Activated T-cell treated with anti-CD3 and anti-CD28 coated beads, Interleukin-2, amount 50 U/mL, for 72 hours (primary cell): ENCODE measurements around the gene ZNFX1. TPM values are rescaled to one million over a fixed set of nuclear protein-coding genes. Genes with fewer than 3 reads are reported as not detected.
"Not testable (repeated sequence)": the region's sequence is repeated elsewhere in the genome, so short reads cannot be mapped to it uniquely, and the experiment has no call there.

ENCODE experiments used
- ATAC-seq, 2 donors: fragments of 150-1000 bp; cut with Tn5 transposase; replicated peaks in 1 of 2; 2 replicates each; pipeline ENCODE4 v1.10.0; 2021; ENCODE audit warnings: moderate library complexity in 2 of 2, mild to moderate bottlenecking in 1 of 2
- DNase-seq, 2 donors: peaks; one replicate each; pipeline ENCODE4 v3.0.0; 2021 to 2022; ENCODE audit warnings: mixed read lengths in 1 of 2
- H3K27ac Mint-ChIP-seq: one replicate; pipeline ENCODE4 v1.8.0; 2022; ENCODE audit warnings: mild to moderate bottlenecking, moderate library complexity, mixed read lengths
- H3K27me3 Mint-ChIP-seq: one replicate; pipeline ENCODE4 v1.8.0; 2022; ENCODE audit warnings: low read depth, mixed read lengths
- H3K36me3 Mint-ChIP-seq, 2 donors: one replicate each; pipeline ENCODE4 v1.8.0; 2022; ENCODE audit warnings: mixed read lengths in 2 of 2, mild to moderate bottlenecking in 1 of 2; ENCODE audit not compliant: insufficient read depth in 2 of 2
- H3K4me1 Mint-ChIP-seq: one replicate; pipeline ENCODE4 v1.8.0; 2022; ENCODE audit warnings: low read depth, mixed read lengths
- H3K4me3 Mint-ChIP-seq, 2 donors: one replicate each; pipeline ENCODE4 v1.8.0; 2022; ENCODE audit warnings: mild to moderate bottlenecking in 2 of 2, mixed read lengths in 2 of 2, moderate library complexity in 2 of 2
- H3K9me3 Mint-ChIP-seq, 2 donors: one replicate each; pipeline ENCODE4 v1.8.0; 2022; ENCODE audit warnings: mixed read lengths in 2 of 2
- total RNA-seq, 2 donors: library from RNA; stranded (reverse); gene quantifications; one replicate each; pipeline ENCODE4 v1.2.3, GENCODE V29; 2022

ZNFX1 gene
- total RNA-seq, 2 donors from 2014 or later = 37.8 to 48.8 TPM

DNA sequence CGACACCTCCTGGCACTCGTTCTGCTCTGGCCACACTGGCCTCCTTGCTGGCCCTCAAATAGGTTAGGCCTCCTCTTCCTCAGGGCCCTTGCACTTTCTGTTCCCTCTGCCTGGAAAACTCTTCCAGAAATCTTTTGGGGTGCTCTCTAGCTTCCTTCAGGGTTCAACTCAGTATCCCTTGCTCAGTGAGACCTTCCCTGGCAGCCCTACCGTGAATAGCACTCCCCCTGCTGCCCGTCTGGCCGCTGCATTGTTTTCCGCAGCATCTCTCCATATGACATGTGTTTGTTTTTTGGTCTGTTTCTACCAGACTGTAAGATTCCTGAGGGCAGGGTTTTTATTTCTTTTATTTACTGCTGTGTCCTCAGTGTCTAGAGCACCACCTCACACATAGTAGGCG, 52.0 kb downstream of the ZNFX1 start:
- Mint-ChIP-seq H3K9me3 (no peaks in the 10 kb centered on the region), H3K4me1 (peaks cover 10% of the 10 kb centered on the region), H3K27ac (no peak overlapping the region), H3K36me3 (peaks cover 7 to 35% of the 10 kb centered on the region in 2 donors), H3K27me3 (no peaks in the 10 kb centered on the region), H3K4me3 (no peak overlapping the region)
- DNase-seq (no peak), ATAC-seq (no peak)

DNA sequence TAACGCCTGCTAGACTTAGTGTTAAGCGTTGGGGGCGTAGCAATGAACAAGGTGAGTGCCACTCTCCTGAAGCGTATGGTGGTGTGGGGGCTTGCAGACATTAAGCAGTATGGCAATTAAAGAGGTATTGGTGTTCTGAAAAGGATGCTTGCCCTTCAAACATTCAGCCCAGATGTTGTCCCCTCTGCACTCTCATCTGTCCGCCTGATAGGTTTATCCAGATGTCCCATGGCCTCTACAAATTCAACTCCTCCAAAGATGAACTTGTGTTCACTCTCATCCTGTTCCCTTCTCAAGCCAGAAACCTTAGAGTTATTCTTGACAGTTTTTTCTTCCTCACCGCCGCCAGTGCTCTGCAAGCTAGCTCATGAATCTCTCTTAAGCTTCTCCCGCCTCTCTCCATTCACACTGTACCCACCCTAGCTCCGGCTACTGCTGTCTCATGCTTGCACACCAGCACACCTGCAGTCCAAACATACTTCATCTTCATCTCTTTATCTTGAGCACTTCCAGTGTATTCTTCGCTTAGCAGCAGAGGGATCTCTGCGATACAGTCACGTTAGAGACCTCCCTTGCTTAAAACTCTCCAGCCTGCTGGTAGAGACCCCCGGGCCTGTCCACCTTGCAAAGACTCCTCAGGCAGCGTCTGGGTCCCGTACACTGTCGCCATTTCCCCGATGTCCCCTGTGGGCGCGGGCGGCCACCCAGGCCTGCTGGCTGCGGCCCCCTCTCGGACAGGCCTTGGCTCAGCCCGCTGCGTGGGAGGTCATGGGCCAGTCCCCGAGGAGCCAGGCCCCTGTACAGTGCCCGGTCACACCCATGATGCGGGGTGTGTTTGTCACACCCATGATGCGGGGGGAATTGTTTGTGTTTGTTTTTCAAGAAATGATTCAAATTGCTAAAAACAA, 57.7 kb downstream of the ZNFX1 start:
- no peak for ATAC-seq
- Mint-ChIP-seq H3K36me3 (peaks cover 8 to 22% of the 10 kb centered on the region in 2 donors), H3K9me3 (no peaks in the 10 kb centered on the region), H3K4me1 (peaks cover 25% of the 10 kb centered on the region), H3K4me3 (peak overlapping the region; percentile 92 to 99), H3K27ac (peak overlapping the region; percentile 91), H3K27me3 (no peaks in the 10 kb centered on the region)
- DNase-seq = no peak

DNA sequence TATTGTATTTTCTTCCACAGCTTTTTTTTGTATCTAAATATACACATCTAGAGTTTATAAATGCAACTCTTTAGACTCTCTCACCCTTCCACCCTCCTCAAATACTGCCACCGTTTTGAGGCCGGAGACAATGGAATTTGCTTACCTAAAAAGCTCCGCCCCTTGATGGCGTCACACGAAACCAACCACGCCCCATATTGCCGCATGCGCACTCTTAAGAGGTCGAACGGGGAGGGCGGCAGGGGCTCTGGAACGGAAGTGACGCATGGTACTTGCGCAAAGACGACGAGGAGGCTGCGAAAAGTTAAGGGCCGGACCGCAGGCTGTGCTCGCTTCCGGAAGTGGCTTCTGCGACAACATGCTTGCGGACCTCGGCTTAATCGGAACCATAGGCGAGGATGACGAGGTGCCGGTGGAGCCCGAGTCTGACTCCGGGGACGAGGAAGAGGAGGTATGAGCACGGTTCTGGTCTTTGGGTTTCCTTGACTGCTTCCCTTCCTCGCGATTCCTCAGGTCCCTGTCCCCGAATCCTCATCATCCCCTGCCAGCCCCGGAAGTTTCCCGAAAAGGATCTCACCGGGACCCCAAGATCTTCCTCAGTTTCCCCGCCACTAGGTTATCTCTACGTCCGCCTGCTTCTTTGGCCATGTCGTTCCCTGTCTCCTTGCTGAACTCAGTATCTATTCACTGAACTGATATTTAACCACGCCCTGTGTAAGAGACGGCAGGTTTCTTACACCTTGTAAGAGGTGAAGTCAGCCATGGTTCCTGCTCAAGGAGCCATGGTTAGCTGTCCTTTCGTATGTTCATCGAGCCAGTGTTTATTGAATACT, 58.5 kb downstream of the ZNFX1 start, which contains the start of gene DDX27:
TSS of gene DDX27 (plus strand) at position 326 of the 833 bp plus-strand sequence. CDS start at position 359, 33 bp downstream.
- DNase-seq (peak; percentile 97), ATAC-seq (peak; percentile 95 to 97)
- peaks cover 25% of the 10 kb centered on the region for H3K4me1 Mint-ChIP-seq
- no peaks in the 10 kb centered on the region for H3K9me3 Mint-ChIP-seq
- H3K27ac Mint-ChIP-seq = peak within 1 kb of the TSS; percentile 91
- H3K27me3 Mint-ChIP-seq = no peaks in the 10 kb centered on the region
- H3K36me3 Mint-ChIP-seq = peaks cover 6 to 19% of the 10 kb centered on the region in 2 donors
- peak within 1 kb of the TSS; percentile 92 to 99 for H3K4me3 Mint-ChIP-seq

DNA sequence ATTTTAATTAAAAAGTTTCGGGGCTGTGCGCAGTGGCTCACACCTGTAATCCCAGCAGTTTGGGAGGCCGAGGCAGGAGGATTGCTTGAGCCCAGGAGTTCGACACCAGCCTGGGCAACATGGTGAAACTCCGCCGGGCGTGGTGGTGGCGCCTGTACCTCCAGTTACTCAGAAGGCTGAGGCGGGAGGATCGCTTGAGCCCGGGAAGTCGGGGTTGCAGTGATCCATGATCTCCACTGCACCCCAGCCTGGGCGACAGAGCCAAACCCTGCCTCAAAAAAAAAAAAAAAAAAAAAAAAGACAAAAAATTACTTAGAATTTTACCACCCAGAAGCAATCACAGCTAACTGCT, 59.1 kb downstream of the ZNFX1 start:
- ATAC-seq = peak; percentile 0
- not testable (repeated sequence) for H3K27me3 Mint-ChIP-seq, H3K9me3 Mint-ChIP-seq
- Mint-ChIP-seq H3K4me1 (peaks cover 25% of the 10 kb centered on the region), H3K27ac (peak overlapping the region; percentile 91), H3K36me3 (peaks cover 6 to 19% of the 10 kb centered on the region in 2 donors), H3K4me3 (peak overlapping the region; percentile 92 to 99)
- peak; percentile 7 to 11 for DNase-seq

DNA sequence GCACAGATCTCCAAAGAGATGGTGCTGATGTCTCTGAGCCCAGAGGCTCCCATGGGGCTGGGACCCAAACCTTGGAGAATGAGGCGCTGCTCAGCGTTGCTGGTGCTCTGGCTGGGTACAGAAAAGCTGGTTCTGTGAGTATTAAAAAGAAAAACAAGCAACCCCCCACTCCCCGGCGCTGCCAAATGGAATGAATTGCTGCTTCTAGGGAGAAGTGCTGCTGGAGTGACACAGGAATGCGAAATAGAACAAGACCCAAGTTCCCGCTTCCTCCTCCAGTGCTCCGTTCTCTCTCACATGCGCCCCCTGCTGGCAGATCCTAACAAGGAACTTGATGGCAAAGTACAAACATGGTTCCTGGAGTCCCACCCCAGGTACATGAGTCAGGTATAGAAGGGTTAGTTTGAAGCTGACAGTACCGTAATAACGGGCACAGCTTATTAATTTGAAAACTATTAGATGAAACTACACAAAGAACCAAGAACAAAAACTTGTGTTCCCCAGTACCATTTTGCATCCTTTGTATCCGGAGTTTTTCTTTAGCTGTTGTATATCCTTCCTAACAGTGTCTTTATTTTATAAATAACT, 60.8 kb downstream of the ZNFX1 start:
- Mint-ChIP-seq H3K27ac (peak overlapping the region; percentile 80), H3K36me3 (peaks cover 6 to 13% of the 10 kb centered on the region in 2 donors), H3K4me3 (peak overlapping the region; percentile 67 to 68), H3K4me1 (peaks cover 25% of the 10 kb centered on the region), H3K9me3 (no peaks in the 10 kb centered on the region), H3K27me3 (no peaks in the 10 kb centered on the region)
- DNase-seq (peak; percentile 94), ATAC-seq (peak; percentile 52 to 64)

DNA sequence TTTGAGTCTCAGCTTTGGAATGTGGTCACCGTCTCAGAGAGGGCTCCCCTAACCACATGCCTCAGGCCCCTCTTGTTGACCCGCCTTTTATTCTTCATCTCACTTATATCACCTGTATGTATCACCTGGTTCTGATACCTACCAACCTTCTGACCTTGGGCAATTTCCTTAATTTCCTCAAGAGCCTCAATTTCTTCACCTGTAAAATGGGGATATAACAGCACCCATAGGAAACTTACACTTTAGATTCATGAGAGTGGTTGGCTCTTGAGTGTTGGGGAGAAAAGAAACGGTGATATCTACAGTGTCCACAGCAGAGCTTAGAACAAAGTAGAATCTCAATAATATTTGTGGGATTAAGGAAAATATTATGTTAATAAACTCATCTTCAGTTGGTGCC, 62.6 kb downstream of the ZNFX1 start:
- ATAC-seq (no peak), DNase-seq (no peak)
- Mint-ChIP-seq H3K36me3 (peaks cover 7 to 14% of the 10 kb centered on the region in 2 donors), H3K9me3 (peaks cover 3% of the 10 kb centered on the region in 2 donors), H3K27ac (no peak overlapping the region), H3K27me3 (no peaks in the 10 kb centered on the region), H3K4me1 (peaks cover 11% of the 10 kb centered on the region), H3K4me3 (no peak overlapping the region)

DNA sequence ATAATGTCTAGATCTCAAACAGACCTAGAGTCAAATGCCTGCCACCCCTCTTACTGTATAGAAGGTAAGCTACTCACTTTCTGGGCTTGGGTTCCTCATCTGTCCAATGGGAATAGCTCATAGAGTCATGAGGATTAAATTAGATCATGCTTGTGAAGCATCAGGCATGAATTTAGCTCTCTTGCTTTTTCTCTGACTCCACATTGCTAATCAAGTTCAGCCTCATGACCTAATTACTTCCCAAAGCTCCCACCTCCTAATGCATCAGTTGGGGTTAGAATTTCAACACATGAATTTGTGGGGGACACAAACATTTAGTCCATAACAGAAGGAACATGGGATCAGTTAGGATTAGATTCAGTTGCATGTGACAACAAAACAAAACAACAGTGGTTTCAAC, 63.3 kb downstream of the ZNFX1 start:
- H3K9me3 Mint-ChIP-seq = peaks cover 5 to 6% of the 10 kb centered on the region in 2 donors
- H3K27ac Mint-ChIP-seq = no peak overlapping the region
- H3K4me3 Mint-ChIP-seq = no peak overlapping the region
- DNase-seq = no peak
- no peak for ATAC-seq
- peaks cover 5% of the 10 kb centered on the region for H3K4me1 Mint-ChIP-seq
- H3K36me3 Mint-ChIP-seq = peaks cover 3 to 13% of the 10 kb centered on the region in 2 donors
- H3K27me3 Mint-ChIP-seq = no peaks in the 10 kb centered on the region

DNA sequence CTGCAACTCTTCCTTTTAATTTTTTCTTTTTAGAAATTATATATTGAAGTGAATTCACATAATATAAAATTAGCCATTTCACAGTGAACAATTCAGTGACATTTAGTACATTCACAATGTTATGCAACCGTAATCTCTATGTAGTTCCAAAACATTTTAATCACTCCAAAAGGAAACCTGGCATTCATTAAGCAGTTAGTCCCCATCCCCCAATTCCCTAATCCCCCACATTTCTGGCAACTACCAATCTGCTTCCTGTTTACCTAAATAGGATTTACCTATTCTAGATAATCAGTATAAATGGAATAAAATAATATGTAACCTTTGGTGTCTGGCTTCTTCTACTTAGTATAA, 67.1 kb downstream of the ZNFX1 start:
- H3K27ac Mint-ChIP-seq = no peak overlapping the region
- DNase-seq = no peak
- no peak for ATAC-seq
- H3K27me3 Mint-ChIP-seq = no peaks in the 10 kb centered on the region
- H3K9me3 Mint-ChIP-seq = peaks cover 5 to 6% of the 10 kb centered on the region in 2 donors
- H3K4me1 Mint-ChIP-seq = no peaks in the 10 kb centered on the region
- H3K36me3 Mint-ChIP-seq = peaks cover 2 to 9% of the 10 kb centered on the region in 2 donors
- H3K4me3 Mint-ChIP-seq = no peak overlapping the region

DNA sequence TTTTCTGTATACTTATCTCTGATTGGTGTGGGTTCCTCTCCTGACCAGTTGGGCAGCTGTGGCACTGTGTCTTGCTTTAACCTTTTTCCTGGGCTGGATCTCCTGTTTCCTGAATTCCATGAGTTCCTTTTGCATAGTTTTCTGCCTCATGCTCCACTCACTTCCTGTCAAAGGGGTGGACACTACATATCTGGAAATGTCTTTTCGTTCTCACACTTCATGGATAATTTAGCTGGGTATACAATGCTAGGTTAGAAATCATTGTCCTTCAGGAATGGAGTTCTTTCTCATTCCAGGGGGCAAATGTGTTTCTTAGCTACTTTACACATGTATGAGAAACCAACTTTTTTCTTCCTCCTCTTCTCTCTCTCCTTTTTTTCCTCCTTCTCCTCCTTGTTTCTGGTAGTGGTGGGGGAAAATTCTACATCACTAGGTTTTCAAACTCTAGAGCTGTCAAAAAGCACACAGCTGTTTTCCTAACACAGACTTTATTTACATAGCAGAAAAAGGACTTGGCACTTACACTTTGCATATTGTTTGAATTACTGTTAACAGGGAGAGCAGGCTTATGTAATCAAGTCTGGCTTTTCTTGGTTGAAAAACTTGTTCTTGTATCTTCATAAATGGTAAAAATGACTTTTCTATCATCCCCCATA, 67.6 kb downstream of the ZNFX1 start:
- Mint-ChIP-seq H3K4me1 (no peaks in the 10 kb centered on the region), H3K27ac (no peak overlapping the region), H3K4me3 (no peak overlapping the region), H3K9me3 (peaks cover 5 to 6% of the 10 kb centered on the region in 2 donors), H3K36me3 (peaks cover 2 to 9% of the 10 kb centered on the region in 2 donors), H3K27me3 (no peaks in the 10 kb centered on the region)
- ATAC-seq = no peak
- DNase-seq = no peak

DNA sequence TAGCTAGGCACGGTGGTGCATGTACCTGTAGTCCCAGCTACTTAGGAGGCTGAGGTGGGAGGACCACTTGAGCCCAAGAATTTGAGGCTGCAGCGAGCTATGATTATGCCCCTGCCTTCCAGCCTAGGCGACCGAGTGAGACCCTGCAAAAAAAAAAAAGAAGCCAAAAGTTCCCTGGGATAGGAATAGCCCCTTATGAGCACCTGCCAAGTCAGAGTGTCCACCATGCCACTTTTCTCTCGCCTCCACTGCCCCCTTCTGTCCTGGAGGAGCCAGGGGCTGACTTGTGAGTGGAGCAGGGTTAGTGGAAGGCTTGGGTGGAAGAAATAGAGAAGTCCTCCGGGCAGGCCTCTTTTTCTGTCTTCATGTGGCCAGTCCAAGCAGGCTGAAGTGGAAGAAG, 70.8 kb downstream of the ZNFX1 start:
- Mint-ChIP-seq H3K4me3 (no peak overlapping the region), H3K27ac (no peak overlapping the region), H3K27me3 (no peaks in the 10 kb centered on the region), H3K36me3 (peaks cover 2 to 9% of the 10 kb centered on the region in 2 donors), H3K4me1 (no peaks in the 10 kb centered on the region), H3K9me3 (peaks cover 5 to 6% of the 10 kb centered on the region in 2 donors)
- DNase-seq = peak; percentile 15 to 26
- peak in 1 of 2 donors; percentile 47 for ATAC-seq

DNA sequence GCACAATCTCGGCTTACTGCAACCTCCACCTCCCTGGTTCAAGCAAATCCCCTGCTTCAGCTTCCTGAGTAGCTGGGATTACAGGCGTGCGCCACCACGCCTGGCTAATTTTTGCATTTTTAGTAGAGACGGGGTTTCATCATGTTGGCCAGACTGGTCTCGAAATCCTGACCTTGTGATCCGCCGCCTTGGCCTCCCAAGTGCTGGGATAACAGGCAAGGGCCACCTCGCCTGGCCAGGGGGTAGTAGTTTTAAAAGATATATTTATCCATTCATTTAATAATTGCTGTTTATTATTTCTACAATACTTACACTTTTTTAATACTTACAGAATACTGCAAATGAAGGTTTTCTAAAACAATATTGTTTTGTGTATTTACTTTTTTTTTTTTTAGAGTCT, 74.1 kb downstream of the ZNFX1 start:
- no peak for DNase-seq
- ATAC-seq = no peak
- H3K27me3 Mint-ChIP-seq = no peaks in the 10 kb centered on the region
- no peak overlapping the region for H3K4me3 Mint-ChIP-seq
- no peak overlapping the region for H3K27ac Mint-ChIP-seq
- no peaks in the 10 kb centered on the region for H3K36me3 Mint-ChIP-seq
- no peaks in the 10 kb centered on the region for H3K4me1 Mint-ChIP-seq
- peaks cover 0 to 3% of the 10 kb centered on the region in 2 donors for H3K9me3 Mint-ChIP-seq

DNA sequence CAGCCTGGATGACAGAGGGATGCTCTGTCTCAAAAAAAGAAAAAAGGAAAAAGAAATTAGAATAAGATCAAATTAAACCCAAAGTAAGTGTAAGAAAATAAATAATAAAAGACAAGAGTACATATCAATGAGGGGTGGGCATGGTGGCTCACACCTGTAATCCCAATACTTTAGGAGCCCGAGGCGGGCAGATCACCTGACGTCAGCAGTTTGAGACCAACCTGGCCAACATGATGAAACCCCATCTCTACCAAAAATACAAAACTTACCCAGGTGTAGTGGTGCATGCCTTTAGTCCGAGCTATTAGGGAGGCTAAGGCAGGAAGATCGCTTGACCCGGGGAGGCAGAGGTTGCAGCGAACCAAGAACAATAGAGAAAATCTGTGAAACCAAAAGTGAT, 74.8 kb downstream of the ZNFX1 start:
- H3K9me3 Mint-ChIP-seq = peaks cover 0 to 3% of the 10 kb centered on the region in 2 donors
- no peaks in the 10 kb centered on the region for H3K27me3 Mint-ChIP-seq
- H3K4me1 Mint-ChIP-seq = no peaks in the 10 kb centered on the region
- H3K27ac Mint-ChIP-seq = no peak overlapping the region
- DNase-seq (no peak), ATAC-seq (no peak)
- H3K36me3 Mint-ChIP-seq = no peaks in the 10 kb centered on the region
- no peak overlapping the region for H3K4me3 Mint-ChIP-seq
